CD4-positive, alpha-beta T cell treated with Interleukin-12 subunit alpha and Interleukin-12 subunit beta, for 1 hour (primary cell): ENCODE results near the gene NBEA.

ENCODE experiments used
- DNase-seq: peaks from one replicate; pipeline ENCODE4 v3.0.0-alpha.2; 2020

NBEA gene

DNA sequence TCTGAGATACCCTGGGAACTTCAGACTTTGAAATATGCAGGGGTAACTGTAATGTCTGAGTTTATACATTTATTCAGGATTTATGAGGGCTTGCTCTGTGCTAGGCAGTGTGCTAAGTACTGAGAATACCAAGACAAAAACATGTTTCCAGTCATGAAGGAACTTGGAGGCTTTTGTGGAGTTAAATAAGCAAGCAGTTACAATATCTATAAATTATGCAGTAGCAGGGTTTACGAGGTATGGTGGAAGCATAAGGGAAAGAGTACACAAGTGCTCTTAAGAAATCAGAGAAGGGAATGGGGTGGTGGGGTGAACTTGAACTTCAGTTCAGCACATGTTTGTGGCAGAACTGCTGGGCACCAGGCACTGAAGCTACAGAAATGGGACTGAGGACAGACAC is 506.4 kb downstream of the NBEA start:
- no peak for DNase-seq

DNA sequence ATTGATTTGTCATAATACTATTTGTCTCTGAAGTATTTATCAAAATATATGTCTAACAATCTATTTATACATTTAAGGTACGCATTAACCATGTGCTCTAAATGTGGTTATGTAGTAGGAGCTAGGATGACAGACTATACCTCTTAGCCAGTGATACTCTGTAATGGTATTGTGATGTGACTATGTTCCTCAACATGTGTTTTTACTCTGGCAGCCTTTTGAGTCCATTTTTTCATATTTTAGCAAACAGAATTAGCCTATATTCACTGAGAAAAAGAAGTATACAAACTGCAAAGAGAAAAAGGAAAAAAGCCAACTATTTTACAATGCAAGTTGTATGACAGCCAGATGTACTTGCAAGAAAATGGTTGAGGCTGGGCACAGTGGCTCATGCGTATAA is 507.8 kb downstream of the NBEA start:
- DNase-seq: no peak

DNA sequence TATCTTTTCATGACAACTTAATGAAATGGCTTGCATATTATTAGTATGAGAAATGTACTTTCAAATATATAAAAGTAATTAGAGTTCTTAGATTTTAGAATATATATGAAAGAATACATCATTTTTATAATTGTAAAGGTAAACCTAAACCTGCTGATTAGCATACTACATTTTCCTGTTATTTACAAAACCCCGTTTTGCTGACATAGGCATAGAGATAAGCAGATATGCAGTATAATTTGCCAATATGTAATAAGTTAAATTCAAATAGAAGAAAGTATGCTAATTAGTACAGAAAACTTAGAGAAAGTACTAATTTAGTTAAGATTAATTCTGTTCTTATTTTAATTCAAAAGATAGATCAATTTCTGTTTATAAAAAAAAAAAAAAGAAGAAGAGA is 513.0 kb downstream of the NBEA start:
- no peak for DNase-seq

DNA sequence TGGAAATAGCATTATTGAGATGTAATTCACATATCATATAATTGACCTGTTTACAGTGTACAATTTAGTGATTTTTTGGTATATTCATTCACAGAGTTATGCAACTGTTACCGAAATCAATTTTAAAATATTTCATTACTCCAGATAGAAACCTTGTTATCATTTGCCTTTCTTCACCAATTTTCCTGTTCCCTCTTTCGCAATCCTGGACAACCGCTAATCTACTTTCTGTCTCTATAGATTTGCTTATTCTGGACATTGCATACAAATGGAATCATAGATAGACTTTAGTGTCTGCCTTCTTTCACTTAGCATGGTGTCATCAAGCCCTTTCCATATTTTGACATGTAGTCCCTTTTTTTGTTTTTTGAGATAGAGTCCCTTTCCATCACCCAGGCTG is 515.2 kb downstream of the NBEA start:
- DNase-seq: no peak

DNA sequence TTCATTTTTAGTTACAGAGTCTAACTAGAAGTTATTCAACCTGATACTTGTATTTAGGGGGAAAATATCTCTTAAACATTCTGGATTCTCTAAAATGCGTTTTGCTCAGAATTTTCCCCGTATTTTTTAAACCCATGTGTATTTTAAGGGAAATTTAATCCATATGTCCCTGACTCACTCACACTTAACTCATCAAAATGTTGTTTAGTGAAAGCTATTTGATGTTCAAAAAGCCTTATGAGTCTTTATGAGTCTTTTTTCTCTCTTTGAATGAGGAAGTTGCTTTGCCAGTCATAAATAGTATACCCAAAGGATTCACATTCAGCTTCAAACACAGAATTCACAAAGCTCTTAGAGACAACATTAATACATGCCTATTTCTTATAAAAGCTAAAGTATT is 518.0 kb downstream of the NBEA start:
- no peak for DNase-seq

DNA sequence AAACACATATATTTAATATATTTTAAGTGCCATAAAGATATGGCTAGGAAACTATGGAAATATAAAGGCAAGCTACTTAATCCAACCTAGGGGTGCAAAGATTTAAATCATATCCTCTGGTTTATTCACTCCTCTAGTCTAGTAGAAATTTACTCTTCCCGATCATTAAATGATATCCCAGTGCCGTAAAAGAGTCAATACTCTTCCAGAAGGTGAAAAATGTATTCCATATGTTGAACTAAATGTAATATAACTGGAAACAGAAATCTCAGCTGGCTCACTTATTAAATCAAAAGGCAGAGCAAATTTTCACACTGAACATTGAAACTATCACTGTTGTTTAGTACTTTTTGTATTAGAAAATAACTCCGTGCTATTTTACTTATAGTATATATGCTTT is 523.3 kb downstream of the NBEA start:
- DNase-seq: no peak

DNA sequence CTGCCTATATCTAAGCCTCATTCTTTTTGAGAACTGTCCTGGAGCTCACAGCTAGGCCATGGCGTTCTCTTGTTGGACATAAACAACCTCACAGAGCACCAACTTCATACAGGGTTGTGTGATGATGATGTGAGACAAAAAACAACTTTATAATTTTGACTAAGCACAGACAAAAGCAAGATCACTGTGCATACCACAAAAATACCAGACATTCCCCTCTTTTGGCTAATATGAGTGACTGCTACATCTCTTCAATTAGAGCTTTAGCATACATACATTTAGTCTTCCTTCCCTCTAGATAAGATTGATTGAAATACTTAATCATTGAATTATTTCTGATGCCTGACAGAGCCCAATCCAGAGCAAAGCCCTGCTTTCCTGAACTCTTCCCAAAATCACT is 526.1 kb downstream of the NBEA start:
- DNase-seq: no peak

DNA sequence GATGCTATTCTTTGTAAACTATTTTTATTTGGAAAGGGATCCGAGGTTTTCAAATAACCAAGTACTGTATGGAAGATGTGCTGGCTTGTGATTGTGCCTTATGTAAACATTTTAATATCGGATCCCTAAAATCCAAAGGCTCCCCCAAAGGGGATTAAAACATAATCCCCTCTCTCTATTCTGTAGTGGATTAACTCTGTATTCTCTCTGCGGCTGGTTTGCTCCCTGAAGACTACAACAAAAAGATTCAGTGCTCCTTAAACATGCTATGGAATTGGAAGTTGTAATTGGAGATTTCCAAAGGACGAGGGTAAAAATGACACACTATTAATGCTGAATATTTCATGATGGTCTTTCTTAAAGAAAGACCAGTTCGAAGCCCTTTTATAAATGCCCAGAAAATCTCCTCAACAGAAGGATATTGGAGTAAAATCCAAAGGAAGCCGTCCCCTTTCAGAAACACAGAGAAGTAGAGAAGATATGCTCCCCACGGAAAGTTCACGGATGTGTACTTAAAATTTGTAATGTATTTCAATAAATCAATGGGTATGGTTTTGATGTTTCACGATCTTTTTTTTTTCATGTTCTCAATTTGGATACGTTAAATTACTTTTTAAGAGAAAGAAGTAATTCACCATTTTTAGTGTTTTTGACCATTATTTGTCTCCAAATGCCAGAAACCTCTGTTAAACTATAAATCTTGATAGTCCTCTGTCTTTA is 527.9 kb downstream of the NBEA start:
- DNase-seq: no peak

DNA sequence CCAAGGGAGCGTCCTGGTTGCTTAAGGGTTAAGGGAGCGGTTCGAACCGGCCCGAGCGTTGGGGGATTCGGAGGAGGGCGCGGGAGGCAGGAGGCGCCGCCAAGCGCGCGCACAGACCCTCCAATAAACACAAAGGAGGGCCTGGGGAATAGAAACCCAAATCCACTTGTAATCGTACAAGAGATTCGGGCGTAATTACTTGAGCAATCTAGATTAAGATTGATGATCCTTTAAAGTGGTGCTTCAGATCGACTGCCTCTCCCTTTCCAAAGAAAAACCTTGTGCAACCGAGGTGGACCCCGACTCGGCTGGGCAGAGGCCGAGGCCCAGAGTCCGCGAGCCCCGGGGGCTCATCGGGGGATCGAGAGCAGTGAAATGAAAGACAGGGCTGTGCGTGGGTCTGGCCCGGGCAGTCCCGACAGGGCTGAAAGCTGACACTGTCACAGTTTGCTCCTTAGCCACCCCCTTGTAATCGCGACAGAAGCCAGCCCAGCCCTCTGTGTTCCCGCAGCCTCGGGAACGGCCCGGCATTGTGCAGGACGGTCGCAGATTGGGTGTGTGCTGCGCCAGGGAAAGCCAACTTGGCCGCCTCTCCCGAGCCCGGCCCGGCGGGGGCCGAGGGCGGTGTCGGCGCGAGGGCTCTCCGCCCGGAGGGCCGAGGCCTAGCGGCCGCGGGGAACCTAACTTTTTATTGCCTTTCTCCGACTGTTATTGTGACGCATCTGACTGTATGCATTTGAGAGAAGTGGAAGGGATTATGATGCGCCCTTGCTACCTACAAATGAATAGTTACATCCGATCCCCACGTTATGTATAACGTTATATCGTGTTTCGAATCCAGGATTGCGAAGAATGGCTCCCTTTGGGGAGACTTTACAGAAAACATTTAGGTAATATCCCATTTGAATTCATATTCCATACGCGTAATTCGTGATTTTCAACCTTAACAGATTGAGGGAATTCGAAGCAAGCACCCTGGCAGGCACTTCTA is 528.9 kb downstream of the NBEA start:
- DNase-seq: no peak

DNA sequence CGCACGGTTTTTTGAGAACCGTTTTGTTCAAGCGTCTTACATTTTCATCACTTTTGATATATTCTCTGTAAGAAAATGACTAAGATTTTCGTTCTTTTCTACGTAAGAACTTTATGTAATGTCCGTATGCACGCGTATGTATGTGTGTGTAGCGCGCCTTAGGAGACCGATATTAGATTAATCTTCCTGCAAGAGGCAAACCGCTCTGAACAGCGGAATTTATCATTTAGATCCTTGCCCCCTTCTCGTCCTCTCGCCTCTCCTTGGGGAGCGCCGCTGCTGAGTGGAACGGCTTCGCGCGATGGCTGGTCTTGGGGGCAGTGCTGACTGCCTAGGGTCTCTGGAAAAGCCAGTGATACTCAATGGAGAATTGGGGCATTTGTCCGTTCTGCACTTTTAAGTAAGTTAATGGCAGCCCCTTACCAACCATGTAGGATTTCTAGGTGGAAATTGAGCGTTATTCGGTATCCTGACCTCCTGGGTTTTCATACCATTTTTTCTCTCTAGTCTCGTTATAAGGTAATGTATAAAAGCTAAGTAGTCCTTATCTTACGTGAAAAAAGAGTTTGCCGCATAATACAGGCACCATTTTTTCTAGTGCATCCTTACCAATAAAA is 529.7 kb downstream of the NBEA start:
- DNase-seq: no peak

DNA sequence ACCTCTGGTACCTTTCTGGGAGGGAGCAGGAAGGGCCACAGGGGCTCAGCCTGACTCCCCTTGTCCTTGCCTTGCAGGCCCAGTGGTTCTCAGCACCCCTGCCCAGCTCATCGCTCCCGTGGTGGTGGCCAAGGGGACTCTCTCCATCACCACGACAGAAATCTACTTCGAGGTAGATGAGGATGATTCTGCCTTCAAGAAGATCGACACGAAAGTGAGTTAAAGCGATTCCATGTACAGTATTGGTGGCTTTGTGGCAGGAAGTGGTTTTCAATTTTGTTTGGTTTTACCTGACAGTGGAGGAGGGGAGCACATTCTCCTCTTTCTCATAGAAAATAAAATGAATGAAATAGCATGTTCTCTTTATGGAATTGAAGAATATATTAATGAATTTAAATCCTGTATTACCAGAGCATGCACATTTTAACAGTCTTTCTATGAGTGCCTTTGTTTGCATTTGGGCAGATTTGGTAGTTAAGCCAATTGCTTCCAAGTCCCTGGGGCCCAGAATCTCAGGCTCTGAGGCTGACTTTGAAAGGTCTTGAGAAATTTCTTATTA is 530.3 kb downstream of the NBEA start:
- DNase-seq: no peak

DNA sequence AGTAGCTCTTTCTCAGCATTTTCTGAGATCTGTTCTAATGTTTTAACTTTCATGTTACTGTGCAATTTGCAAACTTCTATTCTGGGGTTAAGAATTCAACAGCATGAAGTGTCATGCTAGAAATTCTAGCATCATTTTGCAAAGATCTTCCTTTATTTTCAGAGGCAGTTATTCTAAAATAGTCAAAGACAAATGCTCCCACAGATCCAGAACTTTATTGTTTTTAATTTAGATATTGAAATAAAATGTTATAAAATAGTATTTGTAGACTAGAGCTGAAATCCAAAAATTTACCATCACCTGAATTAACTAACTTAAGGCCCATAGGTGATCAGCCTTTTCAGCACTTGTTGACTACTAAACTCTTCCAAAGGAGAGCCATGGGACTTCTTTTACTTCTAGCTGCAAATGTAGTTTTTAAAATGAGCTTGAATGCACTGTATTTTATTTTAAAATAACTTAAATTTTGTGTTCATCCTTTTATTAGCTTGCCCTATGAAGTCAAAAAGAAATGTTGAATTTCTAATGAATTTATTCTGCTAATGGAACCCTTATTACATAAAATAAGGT is 531.2 kb downstream of the NBEA start:
- DNase-seq: no peak

DNA sequence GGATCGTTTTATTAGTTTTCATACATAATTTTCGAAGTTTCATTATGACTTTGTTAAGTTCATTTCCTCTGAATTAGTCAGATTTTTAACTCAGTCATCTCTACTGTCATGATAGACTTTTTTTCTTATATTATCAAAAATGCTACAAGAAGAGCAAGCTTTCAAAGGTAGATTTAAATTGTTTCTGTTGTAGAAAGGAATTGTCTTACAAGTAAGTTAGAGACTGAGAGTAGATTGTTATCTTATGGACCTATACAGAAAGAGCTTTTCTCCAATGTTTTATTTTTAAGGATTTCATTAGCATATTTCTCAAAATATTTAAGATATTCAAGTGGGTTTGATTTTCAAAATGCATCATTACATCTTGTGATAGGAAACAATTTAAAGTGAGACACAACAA is 531.7 kb downstream of the NBEA start:
- DNase-seq: no peak

DNA sequence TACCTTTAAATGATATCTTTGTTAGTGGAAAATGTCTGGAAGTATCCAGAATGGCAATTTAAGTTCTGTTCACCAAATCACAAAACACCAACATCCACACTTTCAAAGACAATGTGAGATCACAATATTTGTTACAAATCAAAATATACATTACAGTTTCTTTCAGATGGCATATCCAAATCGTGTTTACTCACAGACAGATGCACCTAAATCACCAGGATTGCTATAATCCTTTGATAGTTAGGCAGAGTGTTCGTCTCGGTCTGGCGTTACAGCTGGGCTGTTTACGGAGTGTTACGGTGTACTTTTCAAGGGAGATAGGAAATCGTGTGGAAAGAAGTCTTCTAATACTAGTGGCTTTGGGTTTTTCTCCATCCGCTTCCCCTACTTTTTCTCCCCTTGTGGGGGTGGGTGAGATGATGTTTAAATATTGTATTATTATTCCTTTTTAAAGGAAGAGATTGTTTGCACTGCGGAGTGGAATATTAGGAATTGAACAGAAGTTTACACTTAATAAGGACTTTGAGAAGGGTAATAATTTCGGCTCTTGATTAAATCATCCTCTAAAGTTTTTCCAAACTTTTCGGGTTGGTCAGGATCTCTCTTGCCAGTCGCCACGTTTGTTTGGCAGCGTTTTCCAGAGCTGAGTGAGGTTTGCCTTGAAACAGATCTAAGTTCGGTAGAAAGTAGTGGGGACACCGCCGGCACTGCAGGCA is 532.6 kb downstream of the NBEA start:
- DNase-seq: no peak

DNA sequence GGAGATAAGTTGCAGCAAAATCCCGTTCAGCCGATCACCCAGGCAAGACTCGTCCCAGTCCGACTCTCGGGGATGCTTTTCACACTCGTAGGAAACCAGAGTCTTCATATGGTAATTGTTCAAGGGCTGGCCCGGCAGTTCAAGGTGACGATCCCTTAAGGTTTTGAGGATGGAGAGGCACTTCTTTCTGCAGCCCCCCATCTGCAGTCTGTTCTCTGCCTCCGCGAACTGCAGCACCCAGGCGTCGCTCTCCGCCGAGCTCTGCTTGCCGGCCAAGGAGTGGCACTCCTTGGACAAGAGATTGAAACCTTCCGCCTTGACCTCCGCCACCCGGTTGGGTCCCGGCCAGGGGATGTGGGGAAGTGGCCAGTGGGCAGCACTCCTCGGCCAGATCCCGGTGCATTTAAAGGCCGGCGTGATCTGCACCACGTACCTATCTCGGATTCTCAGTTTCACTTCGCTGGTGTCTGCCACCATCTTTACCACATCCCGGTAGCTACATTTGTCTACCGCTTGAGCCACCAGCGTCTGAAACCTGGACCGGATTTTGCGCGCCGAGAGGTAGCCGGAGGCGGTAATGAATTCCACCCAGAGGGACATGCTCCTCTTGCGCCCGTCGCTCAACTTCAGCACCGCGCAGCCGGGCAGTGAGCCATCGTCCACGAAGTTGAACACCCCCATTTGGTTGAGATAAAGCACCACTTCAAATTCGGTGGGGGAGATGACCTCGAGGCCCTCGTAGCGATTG is 533.3 kb downstream of the NBEA start:
- DNase-seq: no peak

DNA sequence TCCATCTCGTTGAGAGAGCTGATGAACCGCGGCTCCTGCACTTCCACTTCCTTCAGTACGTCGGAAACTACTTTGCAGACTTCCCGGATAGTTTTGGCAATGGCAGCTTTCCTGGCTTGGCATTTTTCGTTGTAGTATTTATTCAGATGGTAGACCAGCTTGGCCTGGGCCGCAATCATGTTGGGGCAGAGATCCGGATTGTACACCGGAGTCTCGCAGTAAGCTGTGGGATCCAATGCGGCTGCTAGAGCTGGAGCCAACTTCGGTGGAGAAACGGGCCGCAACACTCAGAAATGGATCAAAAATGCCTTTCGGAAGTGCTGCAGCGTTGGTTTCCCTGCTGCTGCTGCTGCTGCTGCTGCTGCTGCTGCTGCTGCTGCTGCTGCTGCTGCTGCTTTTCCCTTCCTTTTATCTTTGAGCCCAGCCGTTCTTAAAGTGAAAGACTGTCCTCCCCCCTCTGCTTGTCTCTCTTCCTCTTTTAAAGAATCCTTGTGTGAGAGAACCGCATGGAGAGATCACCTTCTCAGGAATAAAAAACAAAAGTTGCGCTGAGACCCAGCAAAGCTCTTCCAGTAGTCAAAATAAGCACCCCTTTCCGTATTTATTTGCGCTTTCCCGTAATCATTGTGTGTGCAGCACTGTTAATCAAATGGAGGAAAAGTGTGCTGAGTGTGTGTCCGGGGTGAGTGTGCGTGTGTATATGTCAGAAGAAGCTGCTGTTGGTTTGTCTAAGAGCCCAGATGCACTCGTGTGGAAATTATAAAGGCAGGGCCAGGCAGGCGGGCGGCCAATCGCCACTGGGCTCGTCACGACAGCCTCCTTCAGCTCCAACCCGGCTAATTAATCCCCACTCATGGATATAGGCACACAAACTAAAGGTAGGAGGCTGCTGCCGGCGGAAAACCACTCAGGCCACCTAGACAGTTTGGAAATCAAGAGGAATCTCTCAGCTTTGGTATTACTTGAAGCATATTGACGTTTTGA is 534.2 kb downstream of the NBEA start, which contains the start of gene MAB21L1:
MAB21L1 (minus strand) TSS at position 730 of the 984 bp plus-strand sequence; CDS start at position 179, 551 bp downstream.
- DNase-seq: no peak

DNA sequence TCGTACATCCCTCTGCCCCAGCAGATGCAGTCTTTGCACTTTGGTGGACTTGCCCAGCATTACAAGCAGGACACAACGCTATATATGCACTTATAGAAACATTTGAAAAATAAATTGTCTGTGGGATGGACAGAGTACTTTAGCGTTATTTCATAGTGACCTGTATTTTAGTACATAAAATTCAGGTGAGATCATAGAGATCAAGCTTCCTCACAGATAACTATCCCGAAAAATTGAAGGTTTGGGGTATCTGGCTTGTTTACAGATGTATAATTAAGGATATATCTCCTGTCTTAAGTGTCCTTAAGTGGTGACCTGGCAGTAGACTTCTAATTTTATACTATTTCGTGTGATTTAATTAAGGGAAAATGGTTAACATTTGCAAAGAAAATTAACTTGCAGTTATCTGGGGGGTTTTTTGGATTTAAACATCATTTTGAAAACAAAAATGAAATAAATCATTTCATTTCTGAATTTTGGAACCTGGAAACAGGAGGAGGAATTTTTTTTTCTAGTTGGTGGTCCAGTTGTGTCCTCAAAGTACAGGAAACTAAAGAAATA is 535.4 kb downstream of the NBEA start:
- DNase-seq: no peak

DNA sequence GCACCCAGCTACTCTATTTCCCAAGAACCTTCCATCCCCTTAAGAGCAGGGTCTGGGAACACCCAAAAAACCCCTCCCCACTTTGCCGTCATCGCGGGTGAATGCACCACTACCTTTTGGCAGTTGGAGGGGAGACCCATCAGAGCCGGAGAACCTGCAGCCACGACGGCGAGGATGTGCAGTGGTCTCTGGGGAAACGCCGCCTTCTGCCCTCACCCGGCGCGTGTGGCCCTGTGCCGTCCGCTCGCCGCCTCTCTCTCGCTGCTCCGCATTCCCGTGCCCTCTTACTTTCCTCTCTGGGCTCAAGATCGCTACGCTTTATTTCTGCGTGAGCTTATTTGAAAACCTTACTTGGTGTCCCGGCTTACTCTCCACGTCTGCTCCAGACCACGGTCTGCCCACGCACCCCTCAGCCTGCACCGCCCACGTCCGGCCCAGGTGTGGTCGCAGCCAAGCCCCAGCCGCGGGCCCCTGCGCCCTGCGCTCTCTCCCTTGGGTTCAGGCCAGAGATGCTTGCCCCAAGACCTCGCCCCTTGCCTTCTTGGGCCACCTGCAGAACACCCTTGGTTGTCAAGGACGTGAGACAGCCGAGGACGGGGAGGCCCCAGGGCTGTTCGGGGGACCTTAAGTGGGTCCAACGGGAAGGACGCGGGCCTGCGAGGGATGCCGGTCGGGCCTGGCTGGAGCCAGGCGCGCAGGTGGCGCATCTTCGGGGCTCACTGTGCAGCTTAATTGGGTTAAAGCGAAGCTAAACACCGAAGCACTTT is 536.4 kb downstream of the NBEA start:
- no peak for DNase-seq

DNA sequence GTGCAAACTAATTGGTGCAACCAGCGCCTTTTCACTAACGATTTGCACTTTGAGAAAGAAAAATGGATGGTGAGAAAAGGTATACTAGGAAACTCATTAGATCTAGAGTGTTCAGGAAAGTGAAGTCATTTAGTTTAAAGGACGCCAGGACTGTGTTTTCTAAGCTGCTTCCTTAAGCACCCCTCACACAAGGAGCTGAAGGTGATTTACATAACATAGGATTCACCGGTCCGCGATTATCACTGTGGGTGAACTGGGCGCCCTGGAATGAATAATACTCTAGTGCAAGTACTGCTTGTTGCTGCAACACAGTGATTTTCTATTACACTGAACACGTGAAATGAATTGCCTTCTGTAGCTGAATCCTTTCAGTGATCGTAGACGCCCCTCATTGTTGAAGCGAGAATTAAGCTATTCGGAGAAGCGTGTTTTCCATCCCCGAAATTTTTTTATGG is 537.0 kb downstream of the NBEA start:
- no peak for DNase-seq
